Measurements from ENCODE around the gene ENOX2.

DNA sequence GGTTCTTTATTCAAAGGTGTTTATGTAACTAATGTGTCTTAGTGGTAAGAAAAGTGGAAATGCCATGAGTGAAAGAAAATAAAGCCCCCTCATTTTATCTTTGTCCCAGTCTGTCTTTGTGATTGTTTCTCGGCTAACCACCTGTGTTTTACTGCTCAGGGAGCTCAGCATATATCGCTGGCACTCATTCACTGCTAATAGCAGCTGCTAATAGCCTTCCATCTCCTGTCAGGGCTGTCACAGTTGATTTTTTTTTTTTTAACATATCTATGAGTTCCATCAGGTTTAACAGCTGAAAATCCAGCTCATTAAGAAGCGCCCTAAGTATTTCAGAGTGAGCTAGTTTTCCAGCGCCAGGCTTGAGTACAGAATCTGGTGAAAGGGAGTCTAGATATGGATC, 295.6 kb downstream of the ENOX2 start:
- TF ChIP-seq TAF1 (IDR thresholded peaks at IDR 0.05; ENCODE audit: low read depth, low read length) = no peak
- TF ChIP-seq POLR2A (IDR thresholded peaks at IDR 0.05; ENCODE audit: low read depth, low read length) = no peak
